Neutrophil (primary cell): ENCODE measurements around the gene KIAA1143.

Experiments used
- H3K27ac ChIP-seq: fragments of 200-600 bp; sonication (generic); 2 replicates; pipeline ENCODE4 v1.5.1; 2016; ENCODE audit warnings: mild to moderate bottlenecking, moderate library complexity
- H3K27me3 ChIP-seq: fragments of 200-600 bp; sonication (generic); 2 replicates; pipeline ENCODE4 v1.6.0; 2016; ENCODE audit warnings: mild to moderate bottlenecking
- H3K36me3 ChIP-seq: fragments of 200-600 bp; sonication (generic); 2 replicates; pipeline ENCODE4 v1.5.1; 2017
- H3K4me1 ChIP-seq, 2 experiments: fragments of 200-600 bp in 1 of 2; sonication (generic) in 1 of 2; 1 replicate in 1 of 2; 2 replicates in 1 of 2; pipeline versions ENCODE4 v1.5.1 to v1.6.1; 2013 to 2016; ENCODE audit warnings: low read depth in 1 of 2, low read length in 1 of 2, mild to moderate bottlenecking in 1 of 2, moderate library complexity in 1 of 2; ENCODE audit not compliant: control insufficient read depth in 1 of 2, insufficient read depth in 1 of 2
- H3K4me3 ChIP-seq, 2 experiments: fragments of 200-600 bp in 1 of 2; sonication (generic) in 1 of 2; 1 replicate in 1 of 2; 2 replicates in 1 of 2; pipeline ENCODE4 v1.5.1; 2013 to 2016; ENCODE audit warnings: low read depth in 1 of 2, low read length in 1 of 2, mild to moderate bottlenecking in 1 of 2, moderate library complexity in 1 of 2
- H3K9me3 ChIP-seq: fragments of 200-600 bp; sonication (generic); 2 replicates; pipeline ENCODE4 v1.5.1; 2016
- TF ChIP-seq, protein P1 (sequence below): fragments of 200-600 bp; sonication (generic); IDR thresholded peaks from 2 replicates; pipeline ENCODE4 v1.5.1; 2016; ENCODE audit warnings: antibody characterized with exemption

KIAA1143 gene

DNA sequence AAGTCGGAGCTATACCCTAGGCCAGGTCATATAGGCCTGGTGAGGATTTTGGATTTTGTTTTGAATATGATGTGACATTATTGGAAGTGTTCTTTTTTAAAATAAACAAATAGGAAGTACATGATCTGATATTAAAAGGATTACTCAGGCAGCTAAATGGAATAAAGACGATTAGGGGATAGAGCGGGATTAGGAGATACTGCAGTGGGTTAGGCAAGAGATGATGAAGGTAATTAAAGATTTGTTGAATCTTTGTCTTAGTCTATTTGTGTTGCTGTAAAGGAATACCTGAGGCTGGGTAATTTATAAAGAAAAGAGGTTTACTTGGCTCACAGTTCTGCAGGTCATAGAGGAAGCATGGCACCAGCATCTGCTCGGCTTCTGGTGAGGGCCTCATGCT is 21.5 kb upstream of the KIAA1143 start:
- no peaks in the 10 kb centered on the region for H3K27me3 ChIP-seq
- H3K4me1 ChIP-seq, result no peaks in the 10 kb centered on the region
- H3K9me3 ChIP-seq, result no peaks in the 10 kb centered on the region
- H3K36me3 ChIP-seq, result peaks cover 37% of the 10 kb centered on the region
- no peak overlapping the region for H3K27ac ChIP-seq
- TF ChIP-seq, protein P1, sequence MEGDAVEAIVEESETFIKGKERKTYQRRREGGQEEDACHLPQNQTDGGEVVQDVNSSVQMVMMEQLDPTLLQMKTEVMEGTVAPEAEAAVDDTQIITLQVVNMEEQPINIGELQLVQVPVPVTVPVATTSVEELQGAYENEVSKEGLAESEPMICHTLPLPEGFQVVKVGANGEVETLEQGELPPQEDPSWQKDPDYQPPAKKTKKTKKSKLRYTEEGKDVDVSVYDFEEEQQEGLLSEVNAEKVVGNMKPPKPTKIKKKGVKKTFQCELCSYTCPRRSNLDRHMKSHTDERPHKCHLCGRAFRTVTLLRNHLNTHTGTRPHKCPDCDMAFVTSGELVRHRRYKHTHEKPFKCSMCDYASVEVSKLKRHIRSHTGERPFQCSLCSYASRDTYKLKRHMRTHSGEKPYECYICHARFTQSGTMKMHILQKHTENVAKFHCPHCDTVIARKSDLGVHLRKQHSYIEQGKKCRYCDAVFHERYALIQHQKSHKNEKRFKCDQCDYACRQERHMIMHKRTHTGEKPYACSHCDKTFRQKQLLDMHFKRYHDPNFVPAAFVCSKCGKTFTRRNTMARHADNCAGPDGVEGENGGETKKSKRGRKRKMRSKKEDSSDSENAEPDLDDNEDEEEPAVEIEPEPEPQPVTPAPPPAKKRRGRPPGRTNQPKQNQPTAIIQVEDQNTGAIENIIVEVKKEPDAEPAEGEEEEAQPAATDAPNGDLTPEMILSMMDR, result no peak
- H3K4me3 ChIP-seq, result no peak overlapping the region

DNA sequence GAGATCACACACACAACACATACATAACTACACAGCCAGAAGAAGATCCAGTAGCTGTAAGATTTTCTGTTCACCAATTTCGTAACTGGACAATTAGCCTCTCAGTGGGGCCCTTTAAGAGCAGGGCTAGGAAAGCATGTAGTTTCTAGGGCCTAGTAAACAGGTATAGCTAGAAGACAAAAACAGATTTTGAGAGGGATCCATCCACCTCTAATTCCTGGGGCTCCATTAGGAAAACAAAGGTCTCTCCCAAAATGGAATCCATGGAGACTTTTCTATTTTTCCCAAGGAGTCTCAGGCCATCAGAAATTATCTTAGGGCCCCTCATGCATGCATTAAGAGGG is 10.7 kb upstream of the KIAA1143 start:
- Histone ChIP-seq H3K4me1 (no peaks in the 10 kb centered on the region), H3K9me3 (peaks cover 15% of the 10 kb centered on the region), H3K27ac (no peak overlapping the region), H3K27me3 (no peaks in the 10 kb centered on the region), H3K36me3 (peaks cover 18% of the 10 kb centered on the region), H3K4me3 (no peak overlapping the region)
- TF ChIP-seq, protein P1, result no peak

DNA sequence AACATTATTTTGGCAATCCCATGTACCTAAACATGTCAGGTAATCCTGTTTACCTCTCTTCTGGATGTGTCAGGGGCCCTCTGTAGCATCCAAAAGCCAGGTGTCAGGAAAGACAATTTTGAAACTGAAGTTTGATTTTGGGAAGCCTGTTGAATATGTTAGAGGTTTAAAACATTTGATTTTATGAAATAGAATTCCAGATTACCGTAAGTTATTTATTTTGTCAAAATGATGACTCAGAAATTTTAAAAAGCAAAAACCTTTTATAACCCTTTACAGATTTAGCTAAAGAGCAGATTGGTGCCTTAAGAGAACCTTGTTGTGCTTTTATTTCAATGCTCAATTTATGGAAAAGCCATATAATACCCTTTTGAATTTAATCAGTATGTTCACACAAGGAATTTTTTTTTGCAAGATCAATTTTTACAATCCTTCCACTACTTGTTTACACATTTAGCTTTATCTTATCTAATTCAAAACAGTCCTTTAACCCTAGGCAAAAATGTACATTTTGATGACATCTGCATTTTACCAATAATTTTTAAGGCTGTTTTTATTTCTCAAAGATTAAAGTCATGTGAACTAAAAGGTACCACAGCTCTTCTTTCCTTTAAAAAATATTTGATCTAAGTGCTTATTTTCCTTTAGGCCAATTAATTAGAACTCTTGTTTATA is 10.1 kb upstream of the KIAA1143 start:
- Histone ChIP-seq H3K4me3 (no peak overlapping the region), H3K36me3 (peaks cover 17% of the 10 kb centered on the region), H3K27me3 (no peaks in the 10 kb centered on the region), H3K27ac (no peak overlapping the region), H3K9me3 (peaks cover 15% of the 10 kb centered on the region), H3K4me1 (no peaks in the 10 kb centered on the region)
- TF ChIP-seq, protein P1, result no peak

DNA sequence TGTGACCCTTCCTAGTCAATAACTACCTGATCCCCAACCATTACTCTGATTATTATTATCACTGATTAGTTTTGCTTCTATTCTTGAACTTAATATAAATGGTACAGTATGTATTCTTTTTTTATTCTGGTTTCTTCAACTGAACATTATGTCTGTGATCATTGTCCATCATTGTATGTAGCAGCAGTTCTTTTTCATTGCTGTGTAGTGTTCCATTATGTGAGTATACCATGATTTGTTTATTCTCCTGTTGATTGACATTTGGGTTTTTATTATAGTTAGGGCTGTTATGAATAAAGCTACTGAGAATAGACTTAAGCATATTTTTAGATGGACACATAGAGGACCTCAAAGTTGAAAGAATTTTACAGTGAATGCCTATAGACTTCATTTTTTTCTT is 2.8 kb upstream of the KIAA1143 start:
- Histone ChIP-seq H3K4me1 (peaks cover 15 to 24% of the 10 kb centered on the region in 2 experiments), H3K36me3 (peaks cover 4% of the 10 kb centered on the region), H3K27ac (no peak overlapping the region), H3K27me3 (no peaks in the 10 kb centered on the region), H3K4me3 (no peak overlapping the region), H3K9me3 (no peaks in the 10 kb centered on the region)
- TF ChIP-seq, protein P1, result no peak

DNA sequence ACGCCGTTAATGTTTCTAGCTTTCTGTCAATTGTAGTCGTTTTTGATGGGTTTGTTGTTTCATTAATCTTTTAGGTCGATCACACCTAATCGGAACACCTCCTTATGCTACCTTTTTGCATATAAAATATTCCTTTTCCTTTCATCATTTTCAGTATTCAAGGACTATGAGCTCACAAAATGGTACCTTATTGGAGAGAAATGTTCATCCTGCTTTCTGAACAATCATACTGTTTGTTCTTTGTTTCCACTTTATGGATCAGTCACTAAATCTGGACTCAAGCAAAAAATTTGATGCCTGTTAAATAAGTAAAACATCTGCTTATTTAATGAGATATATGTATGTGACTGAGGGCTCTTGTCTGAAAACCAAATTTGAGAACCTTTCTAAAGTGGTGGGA is 1.3 kb upstream of the KIAA1143 start:
- Histone ChIP-seq H3K27ac (no peak overlapping the region), H3K9me3 (no peaks in the 10 kb centered on the region), H3K36me3 (peaks cover 4% of the 10 kb centered on the region), H3K4me1 (peaks cover 15 to 24% of the 10 kb centered on the region in 2 experiments), H3K4me3 (no peak overlapping the region), H3K27me3 (no peaks in the 10 kb centered on the region)
- TF ChIP-seq, protein P1, result no peak
